HUES48 (cell line): ENCODE results near the gene SLC9B1.

Source experiments
- H3K27ac ChIP-seq: one replicate; pipeline ENCODE4 v1.7.0; 2013; ENCODE audit warnings: low read depth, low read length, inconsistent platforms
- H3K27me3 ChIP-seq: 2 replicates; pipeline ENCODE4 v1.6.1; 2013; ENCODE audit warnings: mild to moderate bottlenecking, low read length; ENCODE audit not compliant: control insufficient read depth, insufficient read depth
- H3K36me3 ChIP-seq: 2 replicates; pipeline ENCODE4 v1.6.1; 2013; ENCODE audit warnings: low read length; ENCODE audit not compliant: control insufficient read depth, insufficient read depth
- H3K4me1 ChIP-seq: 2 replicates; pipeline ENCODE4 v1.6.1; 2013; ENCODE audit warnings: mild to moderate bottlenecking, low read length; ENCODE audit not compliant: control insufficient read depth, insufficient read depth
- H3K4me3 ChIP-seq: 2 replicates; pipeline ENCODE4 v1.5.1; 2013; ENCODE audit warnings: mild to moderate bottlenecking, low read depth, low read length
- H3K9ac ChIP-seq: 2 replicates; pipeline ENCODE4 v1.6.1; 2013; ENCODE audit warnings: mild to moderate bottlenecking, low read depth, low read length, moderate library complexity
- H3K9me3 ChIP-seq: 2 replicates; pipeline ENCODE4 v1.6.1; 2013; ENCODE audit warnings: low read length; ENCODE audit not compliant: control insufficient read depth, insufficient read depth

SLC9B1 gene

DNA sequence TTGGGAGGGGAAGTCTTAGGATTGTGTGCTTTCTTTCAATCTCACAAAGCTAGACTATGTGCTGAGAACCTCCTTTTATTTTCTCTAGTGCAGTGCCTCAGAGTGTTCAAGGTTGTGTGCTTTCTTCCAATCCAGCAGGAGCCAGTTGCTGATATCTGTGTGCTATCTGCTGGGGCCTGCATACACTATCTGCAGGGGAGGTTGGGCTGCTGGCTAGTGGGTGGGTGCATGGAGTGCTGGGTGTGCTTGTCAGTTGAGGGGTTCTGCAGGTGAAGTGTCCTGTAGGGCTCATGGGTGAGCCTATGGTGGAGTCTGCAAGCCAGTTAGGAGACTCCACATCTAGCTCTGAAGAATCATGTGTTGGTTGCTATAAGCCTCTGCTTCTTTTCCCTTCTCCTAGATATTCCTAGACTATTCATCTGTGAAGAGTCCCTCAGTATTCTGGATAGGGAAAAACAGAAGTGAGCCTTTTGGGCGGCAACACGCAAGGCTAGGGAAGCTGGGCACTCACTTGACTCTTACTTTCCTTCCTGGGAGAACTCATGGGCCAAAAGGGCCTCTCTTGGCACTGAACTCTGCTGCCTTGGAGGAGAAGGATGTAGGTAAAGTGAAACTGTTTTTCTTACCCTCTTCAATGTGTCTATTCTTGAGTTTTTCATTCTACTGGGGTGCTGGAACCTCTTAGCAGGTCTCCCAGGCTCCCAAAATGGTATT, 158.7 kb downstream of the SLC9B1 start:
- Histone ChIP-seq H3K27ac (no peak overlapping the region), H3K4me3 (no peak overlapping the region), H3K9ac (no peak overlapping the region), H3K27me3 (no peaks in the 10 kb centered on the region), H3K4me1 (no peaks in the 10 kb centered on the region), H3K9me3 (0 out of 2 replicates have a peak, but pooled peaks cover 8% of the 10 kb centered on the region), H3K36me3 (no peaks in the 10 kb centered on the region)

GRCh38 chr4:102858828-102859464, 160.6 kb downstream of the SLC9B1 start:
- Histone ChIP-seq H3K4me3 (no peak overlapping the region), H3K9ac (no peak overlapping the region), H3K4me1 (no peaks in the 10 kb centered on the region), H3K36me3 (no peaks in the 10 kb centered on the region), H3K27me3 (no peaks in the 10 kb centered on the region), H3K9me3 (0 out of 2 replicates have a peak, but pooled peaks cover 8% of the 10 kb centered on the region), H3K27ac (no peak overlapping the region)
